Hepatocyte (in vitro differentiated cells): ENCODE measurements around the gene PCNA. TPM values are rescaled to one million over a fixed set of nuclear protein-coding genes. Genes with fewer than 3 reads are reported as not detected.

Source experiments
- DNase-seq: peaks from one replicate; pipeline ENCODE4 v3.0.0-alpha.2; 2016; ENCODE audit warnings: low spot score
- H2AFZ ChIP-seq: fragments of 200-600 bp; sonication (generic); 2 replicates; pipeline ENCODE4 v1.6.0; 2016; ENCODE audit warnings: antibody characterized with exemption, mild to moderate bottlenecking
- H3K27ac ChIP-seq: fragments of 200-600 bp; sonication (generic); 2 replicates; pipeline ENCODE4 v1.5.1; 2016; ENCODE audit warnings: mild to moderate bottlenecking
- H3K27me3 ChIP-seq: fragments of 200-600 bp; sonication (generic); 2 replicates; pipeline ENCODE4 v1.6.1; 2016
- H3K36me3 ChIP-seq: fragments of 200-600 bp; sonication (generic); replicated peaks from 2 replicates; pipeline ENCODE4 v1.5.1; 2016; ENCODE audit warnings: low read depth; ENCODE audit not compliant: insufficient read depth
- H3K4me1 ChIP-seq: fragments of 200-600 bp; sonication (generic); 2 replicates; pipeline ENCODE4 v1.5.1; 2016; ENCODE audit warnings: mild to moderate bottlenecking, moderate library complexity; ENCODE audit not compliant: insufficient read depth
- H3K4me2 ChIP-seq: fragments of 200-600 bp; sonication (generic); 2 replicates; pipeline ENCODE4 v1.6.0; 2016
- H3K4me3 ChIP-seq: fragments of 200-600 bp; sonication (generic); 2 replicates; pipeline ENCODE4 v1.5.1; 2016; ENCODE audit warnings: mild to moderate bottlenecking
- H3K79me2 ChIP-seq: fragments of 200-600 bp; sonication (generic); 2 replicates; pipeline ENCODE4 v1.6.0; 2017; ENCODE audit warnings: mild to moderate bottlenecking
- H3K9me2 ChIP-seq: fragments of 200-600 bp; sonication (generic); replicated peaks from 2 replicates; pipeline ENCODE4 v1.6.0; 2017; ENCODE audit warnings: mild to moderate bottlenecking; ENCODE audit not compliant: insufficient read depth
- H3K9me3 ChIP-seq: fragments of 200-600 bp; sonication (generic); 2 replicates; pipeline ENCODE4 v1.5.1; 2016; ENCODE audit warnings: low read depth, mild to moderate bottlenecking
- H4K20me1 ChIP-seq: fragments of 200-600 bp; sonication (generic); 2 replicates; pipeline ENCODE4 v1.6.0; 2016; ENCODE audit warnings: mild to moderate bottlenecking; ENCODE audit not compliant: insufficient read depth, poor library complexity, severe bottlenecking
- EZH2 ChIP-seq: fragments of 200-600 bp; sonication (generic); IDR thresholded peaks from 2 replicates; pipeline ENCODE4 v1.6.1; 2016; ENCODE audit warnings: antibody characterized with exemption, mild to moderate bottlenecking, borderline replicate concordance
- EZH2phosphoT487 ChIP-seq: fragments of 200-600 bp; sonication (generic); IDR thresholded peaks from one replicate; pipeline ENCODE4 v1.6.1; 2018; ENCODE audit warnings: antibody characterized with exemption, mild to moderate bottlenecking, low read depth, moderate library complexity; ENCODE audit not compliant: unreplicated experiment, severe bottlenecking
- WGBS: methylation state at CpG from one replicate; pipeline ENCODE4 v1.1.6; 2016; ENCODE audit warnings: low lambda C conversion rate; ENCODE audit errors: missing lambda C conversion rate; 5-methylcytosine and 5-hydroxymethylcytosine counted together
- polyA plus RNA-seq: library from polyadenylated mRNA; unstranded; fragments of >200 nt; fragmentation: Nextera tagmentation; extraction: Ambion mirVana; gene quantifications from 2 replicates; pipeline ENCODE4 v1.2.1, GENCODE V29; 2016
- total RNA-seq: library from RNA; depleted of rRNA; stranded (reverse); fragments of >200 nt; gene quantifications from 2 replicates; pipeline ENCODE4 v1.2.3, GENCODE V29; 2014
- TF ChIP-seq, protein P1 (sequence below): fragments of 200-600 bp; sonication (generic); IDR thresholded peaks from 2 replicates; pipeline ENCODE4 v1.5.1; 2016; ENCODE audit warnings: antibody characterized with exemption, mild to moderate bottlenecking; ENCODE audit not compliant: poor library complexity

Gene PCNA
- total and polyA plus RNA-seq, 2 experiments from 2014 or later, result 38.0 to 85.6 TPM

- no peak for DNase-seq
- H4K20me1 ChIP-seq, result no peaks in the 10 kb centered on the region
- 97% methylated on average over 2 of the region's 2 CpGs for WGBS
- H3K4me2 ChIP-seq, result no peak overlapping the region
- H3K4me3 ChIP-seq, result no peak overlapping the region
- H3K9me3 ChIP-seq, result no peaks in the 10 kb centered on the region
- no peaks in the 10 kb centered on the region for H3K27me3 ChIP-seq
- no peaks in the 10 kb centered on the region for H3K9me2 ChIP-seq
- H3K27ac ChIP-seq, result no peak overlapping the region
- H3K36me3 ChIP-seq, result no peaks in the 10 kb centered on the region
- H2AFZ ChIP-seq, result no peak overlapping the region
- TF ChIP-seq, protein P1, sequence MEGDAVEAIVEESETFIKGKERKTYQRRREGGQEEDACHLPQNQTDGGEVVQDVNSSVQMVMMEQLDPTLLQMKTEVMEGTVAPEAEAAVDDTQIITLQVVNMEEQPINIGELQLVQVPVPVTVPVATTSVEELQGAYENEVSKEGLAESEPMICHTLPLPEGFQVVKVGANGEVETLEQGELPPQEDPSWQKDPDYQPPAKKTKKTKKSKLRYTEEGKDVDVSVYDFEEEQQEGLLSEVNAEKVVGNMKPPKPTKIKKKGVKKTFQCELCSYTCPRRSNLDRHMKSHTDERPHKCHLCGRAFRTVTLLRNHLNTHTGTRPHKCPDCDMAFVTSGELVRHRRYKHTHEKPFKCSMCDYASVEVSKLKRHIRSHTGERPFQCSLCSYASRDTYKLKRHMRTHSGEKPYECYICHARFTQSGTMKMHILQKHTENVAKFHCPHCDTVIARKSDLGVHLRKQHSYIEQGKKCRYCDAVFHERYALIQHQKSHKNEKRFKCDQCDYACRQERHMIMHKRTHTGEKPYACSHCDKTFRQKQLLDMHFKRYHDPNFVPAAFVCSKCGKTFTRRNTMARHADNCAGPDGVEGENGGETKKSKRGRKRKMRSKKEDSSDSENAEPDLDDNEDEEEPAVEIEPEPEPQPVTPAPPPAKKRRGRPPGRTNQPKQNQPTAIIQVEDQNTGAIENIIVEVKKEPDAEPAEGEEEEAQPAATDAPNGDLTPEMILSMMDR, result no peak
- TF ChIP-seq EZH2phosphoT487 (no peak), EZH2 (no peak)
- no peaks in the 10 kb centered on the region for H3K79me2 ChIP-seq
- H3K4me1 ChIP-seq, result no peaks in the 10 kb centered on the region
These were observed 23.3 kb downstream of the PCNA start for GRCh38 chr20:5096463-5096862.

DNA sequence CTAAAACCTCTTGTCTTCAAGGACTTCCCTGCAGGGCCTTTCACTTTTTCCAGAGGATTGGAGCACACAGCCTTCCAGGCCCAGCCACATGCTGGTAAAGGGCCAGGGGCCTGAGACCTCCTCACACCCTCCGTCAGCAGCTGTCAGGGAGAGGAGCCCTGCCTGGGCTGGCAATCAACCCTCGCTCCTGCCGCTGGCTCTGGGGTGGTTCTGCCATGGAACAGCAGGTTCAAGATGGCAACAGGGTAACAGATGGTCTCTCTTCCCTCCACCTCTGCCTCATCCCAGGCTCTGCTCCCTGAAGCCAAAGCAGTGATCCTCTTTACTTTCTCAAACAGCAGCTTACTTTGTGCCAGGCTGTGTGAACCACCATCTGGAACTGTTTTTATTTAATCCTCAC, 23.8 kb downstream of the PCNA start:
- Histone ChIP-seq H3K36me3 (no peaks in the 10 kb centered on the region), H3K4me1 (no peaks in the 10 kb centered on the region), H3K4me2 (no peak overlapping the region), H3K9me3 (no peaks in the 10 kb centered on the region), H3K27me3 (no peaks in the 10 kb centered on the region), H2AFZ (no peak overlapping the region), H3K9me2 (no peaks in the 10 kb centered on the region), H3K79me2 (no peaks in the 10 kb centered on the region), H3K27ac (no peak overlapping the region), H3K4me3 (no peak overlapping the region), H4K20me1 (no peaks in the 10 kb centered on the region)
- TF ChIP-seq, protein P1, result no peak
- no peak for TF ChIP-seq EZH2
- TF ChIP-seq EZH2phosphoT487, result no peak
- DNase-seq, result no peak
- WGBS, result 96% methylated on average over 3 of the region's 3 CpGs

DNA sequence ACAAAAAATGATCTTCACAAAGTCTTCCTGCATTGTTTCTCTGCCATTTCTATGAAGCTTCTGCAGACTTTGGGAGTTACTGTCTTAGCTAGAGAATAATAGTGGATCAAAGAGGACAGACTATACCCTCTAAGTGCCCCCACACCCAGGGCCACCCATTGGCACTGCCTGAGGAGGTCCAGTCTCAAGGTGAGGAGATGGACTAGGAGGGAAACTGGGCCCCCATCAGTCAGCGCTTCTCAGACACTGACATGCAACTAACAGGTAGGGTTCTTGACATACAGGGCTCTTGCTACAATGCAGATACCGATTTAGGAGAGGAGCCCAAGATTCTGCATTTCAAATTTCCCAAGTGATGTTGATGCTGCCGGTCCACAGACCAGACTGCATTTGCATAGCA, 24.3 kb downstream of the PCNA start:
- Histone ChIP-seq H3K79me2 (no peaks in the 10 kb centered on the region), H3K36me3 (no peaks in the 10 kb centered on the region)
- WGBS, result 96% methylated on average over 3 of the region's 3 CpGs

More for the DNA sequence above, 24.3 kb downstream of the PCNA start:
- no peaks in the 10 kb centered on the region for H4K20me1 ChIP-seq
- H3K4me1 ChIP-seq, result no peaks in the 10 kb centered on the region
- H3K4me2 ChIP-seq, result no peak overlapping the region
- no peaks in the 10 kb centered on the region for H3K27me3 ChIP-seq
- DNase-seq, result no peak
- H3K9me3 ChIP-seq, result no peaks in the 10 kb centered on the region
- no peak for TF ChIP-seq EZH2
- TF ChIP-seq, protein P1, result no peak
- TF ChIP-seq EZH2phosphoT487, result no peak
- H3K9me2 ChIP-seq, result no peaks in the 10 kb centered on the region
- no peak overlapping the region for H2AFZ ChIP-seq
- no peak overlapping the region for H3K27ac ChIP-seq
- H3K4me3 ChIP-seq, result no peak overlapping the region
